ENCODE results near the gene TMEM92.
A peak's percentile ranks its signal among the peaks of the same experiment; 100 is the strongest.
"Not testable (repeated sequence)": the region's sequence is repeated elsewhere in the genome, so short reads cannot be mapped to it uniquely, and the experiment has no call there.

Gene TMEM92

DNA sequence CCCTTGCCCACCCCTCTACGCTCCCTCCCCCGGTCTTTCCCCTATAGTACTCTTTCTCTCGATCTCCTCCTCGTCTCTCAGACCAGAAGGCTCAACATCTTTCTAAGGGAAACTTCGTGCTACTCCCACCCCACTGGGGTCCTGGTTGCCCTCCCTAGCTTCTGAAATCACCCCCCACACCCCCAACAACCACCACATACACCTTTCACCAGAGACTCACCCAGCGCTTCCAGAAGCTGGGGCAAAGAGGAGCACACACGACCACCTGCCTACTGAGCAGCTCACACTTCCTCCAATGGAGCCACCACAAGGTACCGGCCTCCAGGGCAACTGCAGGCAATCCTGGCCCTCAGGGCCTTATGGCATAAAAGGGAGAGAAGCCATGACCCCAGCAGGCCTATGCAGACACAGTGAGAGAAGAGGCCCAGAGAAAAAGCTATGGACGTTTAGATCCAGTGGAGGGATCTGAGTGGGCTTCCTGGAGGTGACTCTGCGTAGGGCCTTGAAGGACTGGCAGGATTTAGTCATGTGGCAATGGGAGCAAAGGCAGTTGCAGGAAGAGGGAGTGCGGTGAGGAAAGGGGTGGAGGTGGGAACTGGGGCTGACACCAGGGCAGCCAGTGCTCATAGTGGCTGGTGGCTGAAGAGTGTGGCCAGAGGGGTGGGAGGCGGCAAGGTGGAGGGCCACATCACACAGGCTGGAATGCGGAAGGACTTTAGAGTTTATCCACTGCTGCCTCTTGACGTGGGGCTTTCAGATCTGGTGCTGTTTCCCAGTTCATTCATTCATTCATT, 12.1 kb upstream of the TMEM92 start:
- no peak for DNase-seq

DNA sequence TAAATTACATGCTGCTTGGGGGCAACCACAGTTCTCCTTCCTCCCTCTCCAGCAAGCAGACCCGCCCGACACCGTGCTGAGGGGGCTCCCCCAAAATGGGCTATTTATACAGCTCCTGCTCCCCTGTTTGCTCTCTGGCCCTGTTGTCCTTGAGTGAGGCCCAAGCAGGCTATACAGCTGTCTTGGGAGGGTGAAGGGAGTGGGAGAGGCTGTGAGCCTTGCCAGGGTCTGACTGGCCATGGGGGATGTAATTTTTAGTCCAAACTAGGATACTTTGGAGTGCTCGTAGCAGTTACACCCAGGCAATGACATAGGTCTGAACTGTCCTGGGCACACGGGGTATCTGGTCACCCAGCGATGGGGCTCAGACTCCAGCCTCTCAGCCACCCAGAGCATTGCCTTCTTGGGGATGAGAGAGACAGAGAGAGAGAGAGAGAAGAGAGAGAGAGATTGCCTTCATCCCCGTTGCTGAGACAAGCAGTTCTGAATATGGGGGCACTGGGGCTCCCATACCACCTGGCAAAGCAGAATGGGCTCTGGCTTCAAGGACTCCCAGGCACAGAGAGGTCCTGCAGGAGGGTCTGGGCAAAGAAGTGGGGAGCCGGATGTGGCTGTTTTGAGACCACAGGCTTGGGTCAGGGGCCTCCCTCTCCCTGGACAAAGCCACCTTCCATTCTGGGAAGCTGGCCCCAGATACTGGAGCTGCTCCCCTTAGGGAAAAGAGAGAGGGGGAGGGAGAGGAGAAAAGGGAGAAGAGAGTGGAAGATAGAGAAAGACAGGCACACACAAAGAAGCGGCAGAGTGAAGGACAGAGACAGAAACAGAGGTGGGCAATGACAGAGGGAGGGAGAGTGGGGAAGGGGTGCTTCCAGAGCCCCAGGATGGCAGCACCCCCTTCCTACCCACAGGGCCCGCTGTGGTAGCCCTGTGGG, 10.7 kb upstream of the TMEM92 start:
- no peak for DNase-seq

GRCh38 chr17:50264263-50265113, 9.8 kb upstream of the TMEM92 start:
- DNase-seq: no peak

DNA sequence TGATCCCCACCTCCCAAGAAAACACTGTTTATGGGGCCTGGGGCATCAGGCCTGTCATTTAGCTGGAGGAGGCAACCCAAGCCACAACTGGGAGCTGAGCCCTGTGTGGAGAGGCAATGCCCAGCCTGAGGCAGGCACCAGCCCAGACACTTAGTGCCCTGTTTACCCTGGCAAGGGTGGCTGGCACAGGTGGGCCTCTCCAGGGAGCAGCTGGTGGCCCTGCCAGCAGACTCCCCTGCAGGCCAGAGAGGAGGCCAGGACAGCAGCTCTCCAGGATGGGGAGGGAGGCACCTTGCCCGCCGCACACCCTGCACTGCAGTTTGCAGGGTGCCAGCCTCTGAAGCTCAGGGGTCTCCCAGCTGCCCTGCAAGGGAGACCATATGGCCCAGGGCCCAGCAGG, 9.1 kb upstream of the TMEM92 start:
- no peak for DNase-seq

DNA sequence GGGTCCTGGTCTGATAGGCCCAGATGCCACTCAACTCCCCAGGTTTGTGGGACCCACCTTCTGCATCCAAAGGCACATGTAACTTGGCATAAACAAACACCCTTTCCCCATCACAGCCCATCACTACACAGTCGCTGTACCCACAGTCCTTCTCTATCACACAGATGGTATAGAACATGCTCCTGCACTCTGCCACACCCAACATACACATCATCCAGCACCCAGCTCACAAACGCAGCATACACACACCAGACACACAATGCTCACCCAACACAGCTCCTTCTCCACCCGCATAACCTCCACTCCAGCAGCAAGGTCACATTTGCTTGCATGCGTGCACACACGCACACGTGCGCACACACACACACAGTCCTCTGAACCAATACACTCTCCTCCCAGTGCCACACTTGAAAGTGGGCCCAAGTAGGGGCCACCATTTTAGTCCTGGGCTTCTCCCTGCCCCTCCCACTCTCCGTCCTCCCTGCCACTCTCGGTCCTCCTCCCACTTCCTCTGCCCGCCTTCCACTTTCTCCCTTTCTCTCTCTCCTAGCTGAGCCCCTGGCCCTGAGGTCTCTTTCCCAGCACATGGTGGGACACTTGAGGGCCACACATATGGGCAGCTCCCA, 8.5 kb upstream of the TMEM92 start:
- DNase-seq: no peak

DNA sequence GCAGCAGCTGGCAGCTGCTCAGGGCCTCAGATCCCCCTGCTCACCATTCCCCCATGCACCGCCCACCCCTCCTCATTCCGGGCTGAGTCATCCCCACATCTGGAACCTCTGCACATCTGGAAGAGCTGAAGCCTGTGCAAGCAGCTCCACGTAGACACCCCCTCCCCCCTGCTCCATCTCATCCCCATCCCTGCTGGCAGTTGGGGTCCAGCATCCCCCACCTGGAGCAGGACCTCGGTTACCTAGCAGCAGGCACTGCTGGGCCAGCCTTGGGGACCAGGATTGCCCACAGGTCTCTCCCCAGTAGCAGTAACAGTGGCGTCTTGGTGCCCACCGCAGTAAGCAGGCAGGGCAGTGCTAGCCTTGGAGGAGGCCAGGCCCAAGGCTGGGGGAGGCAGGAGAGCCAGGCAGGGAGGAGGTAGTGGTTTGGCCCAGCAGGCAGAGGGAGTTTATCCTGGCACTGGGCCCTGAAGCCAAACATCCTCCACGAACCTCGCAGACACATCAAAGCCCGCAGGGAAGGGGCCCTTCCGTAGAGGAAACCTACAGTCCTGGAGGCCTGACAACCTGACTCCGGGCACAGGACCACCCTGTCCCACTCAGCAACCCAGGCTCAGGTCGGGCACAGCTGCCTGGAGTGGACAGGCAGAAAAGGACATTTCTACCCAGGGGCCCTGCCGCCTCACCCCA, 7.7 kb upstream of the TMEM92 start:
- peak; percentile 64 for DNase-seq

DNA sequence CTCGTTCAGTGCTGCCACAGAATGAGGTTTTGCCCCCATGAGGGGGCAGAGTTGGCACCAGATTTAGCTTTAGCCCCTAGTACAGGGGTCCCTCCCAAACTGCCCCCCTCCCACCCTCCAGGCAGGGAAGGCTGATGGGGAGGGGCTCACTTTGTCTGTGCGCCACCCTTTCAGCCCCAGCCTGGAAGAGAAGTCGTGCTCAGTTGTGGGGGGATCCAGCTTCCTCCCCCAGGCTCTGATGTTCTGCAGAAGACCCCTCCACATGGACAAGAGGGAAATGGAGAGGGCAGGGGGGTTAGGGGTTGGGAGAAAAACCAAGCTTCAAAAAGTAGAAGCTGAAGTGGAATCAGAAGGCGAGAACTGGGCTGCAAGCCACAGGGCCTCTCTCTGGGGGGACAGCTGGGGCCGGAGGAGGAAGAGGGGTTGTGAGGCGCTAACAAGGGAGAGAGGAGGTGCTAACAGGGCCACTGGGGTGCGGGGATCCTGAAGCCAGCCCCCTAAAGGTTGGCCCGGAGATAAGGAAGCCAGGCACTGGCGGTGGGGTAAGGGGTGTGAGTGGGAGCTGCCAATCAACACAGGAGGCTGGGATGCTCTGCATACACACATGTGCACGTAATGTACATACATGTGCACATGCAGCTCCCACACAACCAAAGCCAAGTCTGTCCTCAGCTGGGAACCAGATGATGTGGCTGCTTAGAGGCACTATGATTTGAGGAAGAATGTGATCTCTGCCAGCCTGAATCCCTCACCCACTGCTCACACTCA, 7.0 kb upstream of the TMEM92 start:
- DNase-seq: no peak

DNA sequence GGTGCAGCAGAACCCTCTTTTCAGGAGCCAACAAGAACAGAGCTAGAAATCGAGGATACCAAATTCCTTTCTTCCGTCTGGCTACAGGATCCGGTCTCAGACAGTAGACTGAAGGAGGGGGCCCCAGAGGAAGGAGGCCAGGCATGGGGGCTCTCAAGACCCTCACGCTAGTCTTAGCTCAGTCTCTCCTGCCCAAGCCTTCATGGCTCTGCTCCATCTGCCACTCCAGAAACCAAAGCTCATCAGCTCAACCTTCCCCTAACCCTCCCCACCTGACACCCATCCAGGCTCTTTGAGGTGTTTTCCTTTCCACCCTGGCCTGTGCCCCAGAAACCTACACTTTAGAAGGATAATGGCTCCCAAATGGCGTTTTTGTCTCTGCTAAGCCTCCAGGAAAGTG, 6.2 kb upstream of the TMEM92 start:
- no peak for DNase-seq

DNA sequence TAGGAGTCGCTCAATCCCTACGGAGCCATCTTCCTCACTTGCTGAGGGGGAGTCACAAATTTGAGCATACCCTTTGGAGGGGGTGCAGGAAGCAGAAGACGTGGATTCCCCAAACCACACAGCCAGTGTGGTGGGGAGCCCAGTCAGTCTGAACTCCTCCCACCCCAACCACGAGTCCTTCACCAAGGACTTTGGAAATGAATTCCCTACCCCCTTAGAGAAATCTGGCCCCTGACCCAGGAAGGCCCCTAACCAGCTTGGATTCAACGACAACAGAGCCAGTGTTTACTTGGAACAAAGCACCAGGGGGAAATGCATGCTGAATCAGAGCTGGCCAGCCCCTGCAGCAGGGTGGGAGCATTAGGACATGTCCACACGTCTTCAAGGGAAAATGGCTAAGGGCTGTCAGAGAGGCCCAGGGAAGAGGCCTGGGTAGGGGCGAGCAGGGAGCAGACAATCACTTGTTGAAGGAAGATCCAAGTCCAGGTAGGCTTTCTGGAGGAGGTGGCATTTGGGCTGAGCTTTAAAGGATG, 5.5 kb upstream of the TMEM92 start:
- DNase-seq: no peak

GRCh38 chr17:50269477-50270434, 4.5 kb upstream of the TMEM92 start:
- DNase-seq: peak; percentile 26

- no peak for DNase-seq
These were observed 3.6 kb upstream of the TMEM92 start for GRCh38 chr17:50270435-50271362.

- not testable (repeated sequence) for DNase-seq
These were observed 2.9 kb upstream of the TMEM92 start for GRCh38 chr17:50271363-50271750.

DNA sequence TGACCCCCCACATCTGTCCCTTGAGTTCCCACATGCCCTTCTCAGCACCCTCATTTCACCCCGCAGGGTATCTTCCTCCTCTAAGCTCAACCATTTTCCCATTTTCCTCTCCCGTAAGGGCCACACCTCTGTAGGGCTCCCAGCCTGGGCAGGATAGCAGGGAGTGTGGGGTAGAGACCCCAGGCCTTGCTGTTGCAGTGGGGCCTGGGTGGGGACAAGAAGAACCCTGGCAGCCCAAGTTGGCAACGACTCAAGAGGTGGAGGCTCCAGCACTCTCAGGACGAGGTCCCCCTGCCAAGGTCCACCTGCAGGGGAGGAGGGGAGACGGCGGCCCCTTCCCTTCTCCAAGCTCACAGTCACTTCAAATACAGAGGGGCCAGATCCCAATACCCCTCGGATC, 2.0 kb upstream of the TMEM92 start:
- no peak for DNase-seq

- peak; percentile 22 for DNase-seq
These were observed 1.3 kb upstream of the TMEM92 start for GRCh38 chr17:50272711-50273653.

GRCh38 chr17:50273654-50274040, 619 bp upstream of the TMEM92 start:
- DNase-seq: no peak

- no peak for DNase-seq
These were observed 593 bp downstream of the TMEM92 start for GRCh38 chr17:50274897-50275221.

DNA sequence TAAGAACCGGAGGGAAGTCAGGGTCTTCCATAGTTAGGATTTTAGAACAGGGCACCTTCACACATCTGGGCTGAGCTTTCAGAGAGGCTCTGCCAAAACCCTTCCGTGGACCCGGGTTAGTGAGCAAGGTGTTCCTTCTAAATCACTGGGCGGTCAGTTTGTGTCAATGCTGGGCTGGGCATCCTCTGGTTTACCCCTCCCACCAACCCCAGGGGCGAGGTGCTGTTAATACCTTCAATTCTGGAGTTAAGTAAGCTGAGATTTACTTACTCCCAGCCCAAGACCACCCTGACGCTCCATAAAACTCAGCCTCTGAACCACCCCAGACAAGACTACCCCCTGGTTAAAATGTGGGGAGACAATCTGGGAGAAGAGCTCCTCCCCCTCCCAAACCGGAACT, 1.0 kb downstream of the TMEM92 start:
- no peak for DNase-seq

Data from COR-L47 (cell line).